Ovary (tissue), 9 donors: ENCODE data around the gene SLC6A18. TPM values are rescaled to one million over a fixed set of nuclear protein-coding genes. Genes with fewer than 3 reads are reported as not detected.

ENCODE experiments used
- DNase-seq, 5 donors: peaks; one replicate each; pipeline ENCODE4 v3.0.0-alpha.2; 2019 to 2020
- H3K27ac ChIP-seq, 2 donors: fragments of 200-600 bp; one replicate each; pipeline versions ENCODE4 v1.5.1 to v1.8.0; 2019 to 2022
- H3K27me3 ChIP-seq: fragments of 200-600 bp; one replicate; pipeline ENCODE4 v1.8.0; 2022
- H3K36me3 ChIP-seq: fragments of 200-600 bp; sonication (generic); one replicate; pipeline ENCODE4 v1.5.1; 2019
- H3K4me1 ChIP-seq: one replicate; pipeline ENCODE4 v1.8.1; 2013; ENCODE audit warnings: mild to moderate bottlenecking, moderate library complexity; ENCODE audit not compliant: insufficient read depth
- H3K4me3 ChIP-seq: fragments of 200-600 bp; sonication (generic); one replicate; pipeline ENCODE4 v1.5.1; 2017
- H3K9me3 ChIP-seq, 2 donors: fragments of 200-600 bp in 1 of 2; sonication (generic) in 1 of 2; one replicate each; pipeline versions ENCODE4 v1.5.1 to v1.8.1; 2013 to 2019; ENCODE audit warnings: mild to moderate bottlenecking in 1 of 2, moderate library complexity in 1 of 2
- CTCF ChIP-seq, 3 donors: fragments of 450-650 bp in 2 of 3; fragments of 200-600 bp in 1 of 3; IDR thresholded peaks; one replicate each; pipeline versions ENCODE4 v1.5.1 to v1.8.0; 2016 to 2022; ENCODE audit warnings: antibody characterized with exemption in 3 of 3, mild to moderate bottlenecking in 1 of 3
- EP300 ChIP-seq: sonication (generic); formaldehyde crosslinking; IDR thresholded peaks from one replicate; pipeline ENCODE4 v1.6.1; 2017; ENCODE audit warnings: antibody characterized with exemption
- POLR2A ChIP-seq: fragments of 450-650 bp; IDR thresholded peaks from one replicate; pipeline ENCODE4 v1.6.1; 2017; ENCODE audit warnings: antibody characterized with exemption, mild to moderate bottlenecking, moderate library complexity
- WGBS, 3 donors: extraction: QIAGEN DNeasy Blood & Tissue Kit in 1 of 3; methylation state at CpG; one replicate each; pipeline versions ENCODE4 v1.1.5 to v1.1.7; 2013 to 2017; 5-methylcytosine and 5-hydroxymethylcytosine counted together
- intact Hi-C, 4 donors: fragments of 100-400 bp; cut with DNase I; formaldehyde crosslinking; loops; one replicate each; pipeline versions ENCODE4 v1.11.0 to v1.15.1; 2022 to 2023
- polyA plus RNA-seq, 2 donors: library from polyadenylated mRNA; stranded (reverse); fragments of 200-250 nt in 1 of 2; fragments of 350-450 nt in 1 of 2; fragmentation: Illumina TruSeq in 1 of 2; extraction: RNeasy Lipid Tissue Mini Kit (QIAGEN cat#74804) in 1 of 2; gene quantifications; one replicate each; pipeline ENCODE4 v1.2.3, GENCODE V29; 2013 to 2014
- total RNA-seq, 7 donors: library from RNA; depleted of rRNA in 2 of 7; stranded (reverse); fragments of >200 nt in 2 of 7; fragmentation: NEBNext Ultra II Directional in 3 of 7; extraction: Animal tissue kit (Norgen Biotek cat#: 25700) in 3 of 7; gene quantifications; one replicate each; pipeline versions ENCODE4 v1.1.0 to v1.2.4, GENCODE V29; 2016 to 2023
- donor health status: DM: no; HTN: no; CAD: no; lungs with moderate emphysema.
- donor health status: DM: no; HTN: no; CAD: no.
- donor health status: Bipolar disorder and iron deficiency.
- donor health status: DM: yes; HTN: yes; CAD: no.
- donor health status: DM: no; HTN: no; CAD: no.
- donor health status: DM: yes; HTN: yes; CAD: no.

Gene SLC6A18
- total and polyA plus RNA-seq, 9 donors: not detected

GRCh38 chr5:1177826-1178528 is 47.2 kb upstream of the SLC6A18 start:
- no peak for TF ChIP-seq EP300
- no peak for TF ChIP-seq POLR2A
- TF ChIP-seq CTCF (IDR thresholded peaks at IDR 0.05): no peak
- Histone ChIP-seq H3K36me3 (no peaks in the 10 kb centered on the region), H3K27me3 (no peaks in the 10 kb centered on the region), H3K27ac (no peak overlapping the region), H3K4me3 (no peak overlapping the region), H3K4me1 (no peaks in the 10 kb centered on the region), H3K9me3 (no peaks in the 10 kb centered on the region)
- no peak for DNase-seq
- 88 to 91% (median 89%) methylated on average over 28 to 30 of the region's 30 CpGs for WGBS, 3 donors
- intact Hi-C loops: no loop called here

GRCh38 chr5:1178529-1179382 is 46.4 kb upstream of the SLC6A18 start:
- 63 to 75% (median 65%) methylated on average over 9 to 34 of the region's 34 CpGs for WGBS, 3 donors

GRCh38 chr5:1179383-1179715 is 45.8 kb upstream of the SLC6A18 start:
- no peaks in the 10 kb centered on the region for H3K36me3 ChIP-seq
- no peak overlapping the region for H3K27ac ChIP-seq
- DNase-seq: no peak
- intact Hi-C loops: no loop called here
- no peak overlapping the region for H3K4me3 ChIP-seq
- H3K4me1 ChIP-seq: no peaks in the 10 kb centered on the region
- WGBS, 3 donors: 86 to 96% (median 95%) methylated on average over 5 to 9 of the region's 9 CpGs
- no peaks in the 10 kb centered on the region for H3K27me3 ChIP-seq
- H3K9me3 ChIP-seq: no peaks in the 10 kb centered on the region
- no peak for TF ChIP-seq EP300
- TF ChIP-seq CTCF (IDR thresholded peaks at IDR 0.05): no peak
- no peak for TF ChIP-seq POLR2A

More at GRCh38 chr5:1178529-1179382, 46.4 kb upstream of the SLC6A18 start:
- Histone ChIP-seq H3K36me3 (no peaks in the 10 kb centered on the region), H3K27me3 (no peaks in the 10 kb centered on the region), H3K4me3 (no peak overlapping the region), H3K27ac (no peak overlapping the region), H3K4me1 (no peaks in the 10 kb centered on the region), H3K9me3 (no peaks in the 10 kb centered on the region)
- intact Hi-C loops: no loop called here
- DNase-seq: no peak
- no peak for TF ChIP-seq CTCF (IDR thresholded peaks at IDR 0.05)
- no peak for TF ChIP-seq EP300
- TF ChIP-seq POLR2A: no peak

GRCh38 chr5:1180096-1180495 is 45.1 kb upstream of the SLC6A18 start:
- Histone ChIP-seq H3K36me3 (no peaks in the 10 kb centered on the region), H3K27me3 (no peaks in the 10 kb centered on the region), H3K4me1 (no peaks in the 10 kb centered on the region), H3K27ac (no peak overlapping the region), H3K4me3 (no peak overlapping the region), H3K9me3 (no peaks in the 10 kb centered on the region)
- no peak for TF ChIP-seq POLR2A
- no peak for TF ChIP-seq EP300
- TF ChIP-seq CTCF (IDR thresholded peaks at IDR 0.05): no peak
- no peak for DNase-seq
- 92% methylated on average over 20 of the region's 20 CpGs; no CpG with 5 or more reads in 2 of the 3 donors for WGBS, 3 donors
- intact Hi-C loops: loop anchor here in 2 of 4 donors (10.0 kb wide), 2 partner anchors 465 to 475 kb away; no protein-coding TSS in a partner anchor
